ENCODE data around the gene SLC22A31.

DNA sequence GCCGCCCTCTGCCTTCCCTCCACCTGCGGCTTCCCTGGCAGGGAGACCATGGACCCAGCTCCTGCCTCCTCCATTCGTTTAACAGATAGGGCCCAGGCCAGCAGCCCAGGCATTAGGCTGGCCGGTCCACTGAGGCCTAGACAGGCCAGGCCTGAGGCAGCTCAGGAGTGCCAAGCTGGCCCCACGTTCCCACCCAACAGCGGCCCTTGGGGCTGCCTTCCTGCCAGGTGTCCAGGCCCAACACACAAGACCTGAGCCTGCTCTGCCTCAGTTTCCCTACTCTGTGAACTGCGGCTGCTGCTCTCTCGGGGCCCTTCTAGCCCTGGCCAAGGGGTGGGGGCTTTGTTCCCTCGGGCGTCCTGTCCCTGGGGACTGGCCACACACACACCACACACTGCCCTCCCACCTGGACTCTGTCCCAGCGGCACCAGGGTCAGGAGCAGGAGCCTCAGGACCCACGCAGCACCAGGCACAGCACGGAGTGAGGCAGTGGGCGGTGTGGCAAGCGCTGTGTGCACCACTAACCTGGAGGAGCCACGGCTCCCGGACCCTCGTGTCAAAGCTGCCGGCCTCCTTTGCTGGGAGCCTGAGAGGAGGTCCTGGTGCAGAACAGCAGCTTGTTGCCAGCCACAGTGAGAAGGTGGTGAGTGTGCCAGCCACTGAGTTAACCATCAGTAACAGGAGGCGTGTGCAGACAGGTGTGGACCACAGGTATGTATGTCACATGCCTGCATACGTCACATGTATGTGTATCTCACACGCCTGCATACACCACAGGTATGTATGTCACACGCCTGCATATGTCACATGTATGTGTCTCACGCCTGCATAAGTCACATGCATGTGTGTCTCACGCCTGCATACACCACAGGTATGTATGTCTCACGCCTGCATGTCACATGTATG is 43.3 kb downstream of the SLC22A31 start:
- TF ChIP-seq, protein P1, sequence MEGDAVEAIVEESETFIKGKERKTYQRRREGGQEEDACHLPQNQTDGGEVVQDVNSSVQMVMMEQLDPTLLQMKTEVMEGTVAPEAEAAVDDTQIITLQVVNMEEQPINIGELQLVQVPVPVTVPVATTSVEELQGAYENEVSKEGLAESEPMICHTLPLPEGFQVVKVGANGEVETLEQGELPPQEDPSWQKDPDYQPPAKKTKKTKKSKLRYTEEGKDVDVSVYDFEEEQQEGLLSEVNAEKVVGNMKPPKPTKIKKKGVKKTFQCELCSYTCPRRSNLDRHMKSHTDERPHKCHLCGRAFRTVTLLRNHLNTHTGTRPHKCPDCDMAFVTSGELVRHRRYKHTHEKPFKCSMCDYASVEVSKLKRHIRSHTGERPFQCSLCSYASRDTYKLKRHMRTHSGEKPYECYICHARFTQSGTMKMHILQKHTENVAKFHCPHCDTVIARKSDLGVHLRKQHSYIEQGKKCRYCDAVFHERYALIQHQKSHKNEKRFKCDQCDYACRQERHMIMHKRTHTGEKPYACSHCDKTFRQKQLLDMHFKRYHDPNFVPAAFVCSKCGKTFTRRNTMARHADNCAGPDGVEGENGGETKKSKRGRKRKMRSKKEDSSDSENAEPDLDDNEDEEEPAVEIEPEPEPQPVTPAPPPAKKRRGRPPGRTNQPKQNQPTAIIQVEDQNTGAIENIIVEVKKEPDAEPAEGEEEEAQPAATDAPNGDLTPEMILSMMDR (IDR thresholded peaks at IDR 0.05): no peak
- TF ChIP-seq, protein P2, sequence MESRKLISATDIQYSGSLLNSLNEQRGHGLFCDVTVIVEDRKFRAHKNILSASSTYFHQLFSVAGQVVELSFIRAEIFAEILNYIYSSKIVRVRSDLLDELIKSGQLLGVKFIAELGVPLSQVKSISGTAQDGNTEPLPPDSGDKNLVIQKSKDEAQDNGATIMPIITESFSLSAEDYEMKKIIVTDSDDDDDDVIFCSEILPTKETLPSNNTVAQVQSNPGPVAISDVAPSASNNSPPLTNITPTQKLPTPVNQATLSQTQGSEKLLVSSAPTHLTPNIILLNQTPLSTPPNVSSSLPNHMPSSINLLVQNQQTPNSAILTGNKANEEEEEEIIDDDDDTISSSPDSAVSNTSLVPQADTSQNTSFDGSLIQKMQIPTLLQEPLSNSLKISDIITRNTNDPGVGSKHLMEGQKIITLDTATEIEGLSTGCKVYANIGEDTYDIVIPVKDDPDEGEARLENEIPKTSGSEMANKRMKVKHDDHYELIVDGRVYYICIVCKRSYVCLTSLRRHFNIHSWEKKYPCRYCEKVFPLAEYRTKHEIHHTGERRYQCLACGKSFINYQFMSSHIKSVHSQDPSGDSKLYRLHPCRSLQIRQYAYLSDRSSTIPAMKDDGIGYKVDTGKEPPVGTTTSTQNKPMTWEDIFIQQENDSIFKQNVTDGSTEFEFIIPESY (IDR thresholded peaks at IDR 0.05; ENCODE audit: borderline replicate concordance, low read depth): no peak
- no peak for TF ChIP-seq TAF1 (IDR thresholded peaks at IDR 0.05; ENCODE audit: borderline replicate concordance, low read depth, low read length)
- TF ChIP-seq, protein P3, sequence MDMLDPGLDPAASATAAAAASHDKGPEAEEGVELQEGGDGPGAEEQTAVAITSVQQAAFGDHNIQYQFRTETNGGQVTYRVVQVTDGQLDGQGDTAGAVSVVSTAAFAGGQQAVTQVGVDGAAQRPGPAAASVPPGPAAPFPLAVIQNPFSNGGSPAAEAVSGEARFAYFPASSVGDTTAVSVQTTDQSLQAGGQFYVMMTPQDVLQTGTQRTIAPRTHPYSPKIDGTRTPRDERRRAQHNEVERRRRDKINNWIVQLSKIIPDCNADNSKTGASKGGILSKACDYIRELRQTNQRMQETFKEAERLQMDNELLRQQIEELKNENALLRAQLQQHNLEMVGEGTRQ (IDR thresholded peaks at IDR 0.05; ENCODE audit: borderline replicate concordance, low read depth, low read length): no peak
- no peak for TF ChIP-seq RCOR1 (IDR thresholded peaks at IDR 0.05; ENCODE audit: low read length)
- TF ChIP-seq, protein P4, sequence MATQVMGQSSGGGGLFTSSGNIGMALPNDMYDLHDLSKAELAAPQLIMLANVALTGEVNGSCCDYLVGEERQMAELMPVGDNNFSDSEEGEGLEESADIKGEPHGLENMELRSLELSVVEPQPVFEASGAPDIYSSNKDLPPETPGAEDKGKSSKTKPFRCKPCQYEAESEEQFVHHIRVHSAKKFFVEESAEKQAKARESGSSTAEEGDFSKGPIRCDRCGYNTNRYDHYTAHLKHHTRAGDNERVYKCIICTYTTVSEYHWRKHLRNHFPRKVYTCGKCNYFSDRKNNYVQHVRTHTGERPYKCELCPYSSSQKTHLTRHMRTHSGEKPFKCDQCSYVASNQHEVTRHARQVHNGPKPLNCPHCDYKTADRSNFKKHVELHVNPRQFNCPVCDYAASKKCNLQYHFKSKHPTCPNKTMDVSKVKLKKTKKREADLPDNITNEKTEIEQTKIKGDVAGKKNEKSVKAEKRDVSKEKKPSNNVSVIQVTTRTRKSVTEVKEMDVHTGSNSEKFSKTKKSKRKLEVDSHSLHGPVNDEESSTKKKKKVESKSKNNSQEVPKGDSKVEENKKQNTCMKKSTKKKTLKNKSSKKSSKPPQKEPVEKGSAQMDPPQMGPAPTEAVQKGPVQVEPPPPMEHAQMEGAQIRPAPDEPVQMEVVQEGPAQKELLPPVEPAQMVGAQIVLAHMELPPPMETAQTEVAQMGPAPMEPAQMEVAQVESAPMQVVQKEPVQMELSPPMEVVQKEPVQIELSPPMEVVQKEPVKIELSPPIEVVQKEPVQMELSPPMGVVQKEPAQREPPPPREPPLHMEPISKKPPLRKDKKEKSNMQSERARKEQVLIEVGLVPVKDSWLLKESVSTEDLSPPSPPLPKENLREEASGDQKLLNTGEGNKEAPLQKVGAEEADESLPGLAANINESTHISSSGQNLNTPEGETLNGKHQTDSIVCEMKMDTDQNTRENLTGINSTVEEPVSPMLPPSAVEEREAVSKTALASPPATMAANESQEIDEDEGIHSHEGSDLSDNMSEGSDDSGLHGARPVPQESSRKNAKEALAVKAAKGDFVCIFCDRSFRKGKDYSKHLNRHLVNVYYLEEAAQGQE (IDR thresholded peaks at IDR 0.05; ENCODE audit: low read depth, low read length): no peak
- TF ChIP-seq, protein P5, sequence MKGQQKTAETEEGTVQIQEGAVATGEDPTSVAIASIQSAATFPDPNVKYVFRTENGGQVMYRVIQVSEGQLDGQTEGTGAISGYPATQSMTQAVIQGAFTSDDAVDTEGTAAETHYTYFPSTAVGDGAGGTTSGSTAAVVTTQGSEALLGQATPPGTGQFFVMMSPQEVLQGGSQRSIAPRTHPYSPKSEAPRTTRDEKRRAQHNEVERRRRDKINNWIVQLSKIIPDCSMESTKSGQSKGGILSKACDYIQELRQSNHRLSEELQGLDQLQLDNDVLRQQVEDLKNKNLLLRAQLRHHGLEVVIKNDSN (IDR thresholded peaks at IDR 0.05; ENCODE audit: borderline replicate concordance, low read depth): no peak

Measured in SK-N-SH (cell line).